ENCODE data around the gene HDLBP. TPM values are rescaled to one million over a fixed set of nuclear protein-coding genes. Genes with fewer than 3 reads are reported as not detected.

The HDLBP gene
- total and polyA plus RNA-seq, 2 of the 4 experiments (the other 2 are of a cell fraction): 648 to 1,165 TPM

GRCh38 chr2:241263061-241263460 lies 52.4 kb downstream of the HDLBP start:
- H3K56ac ChIP-seq (ENCODE audit: extremely low read depth, insufficient read depth, low read length): no peak overlapping the region
- H3K4me2 ChIP-seq (ENCODE audit: low read depth, low read length): no peak overlapping the region
- WGBS, 2 experiments (ENCODE audit: extremely low coverage in 2 of 2, insufficient read length in 1 of 2): 100% methylated on average over 2 of the region's 7 CpGs; no CpG with 5 or more reads in 1 of the 2 experiments
- in situ Hi-C loops (cut with MboI; ENCODE audit: low sequenced_read_pairs) (loop anchor here (5.0 kb wide), 1 partner anchor 84 kb away; no protein-coding TSS in a partner anchor), dilution Hi-C loops (cut with HindIII; ENCODE audit: low sequenced_read_pairs, unreplicated experiment) (no loop called here), intact Hi-C loops (cut with micrococcal nuclease) (no loop called here)
- ChIA-PET POLR2A (ENCODE audit: unreplicated experiment) (no interaction called here), CTCF (no interaction called here)
- no TSS peak for BruUV-seq (replicated peaks)
- peaks cover 95% of the 10 kb centered on the region for H4K20me1 ChIP-seq (ENCODE audit: insufficient read depth, low read length)
- no peak overlapping the region for H3K9ac ChIP-seq (ENCODE audit: low read depth, low read length)
- no peak overlapping the region for H2BK120ac ChIP-seq (ENCODE audit: low read depth, low read length)
- peaks cover 20% of the 10 kb centered on the region; the same call in 1 of the 2 replicates for H3K9me1 ChIP-seq (ENCODE audit: insufficient read depth, low read length)
- H3K36me3 ChIP-seq (ENCODE audit: control insufficient read depth, insufficient read depth, low read length): peaks cover 72% of the 10 kb centered on the region
- H2BK20ac ChIP-seq (ENCODE audit: low read depth, low read length): no peak overlapping the region
- DNase-seq: no peak
- no peak overlapping the region for H4K91ac ChIP-seq (ENCODE audit: insufficient read depth, low read depth, low read length)
- no peak overlapping the region for H2BK15ac ChIP-seq (ENCODE audit: low read depth, low read length)
- no peak overlapping the region for H4K8ac ChIP-seq (ENCODE audit: low read depth in 2 of 2, low read length in 2 of 2)
- H2BK5ac ChIP-seq (ENCODE audit: low read depth, low read length, poor library complexity, severe bottlenecking): no peak overlapping the region
- no peaks in the 10 kb centered on the region for H3K9me3 ChIP-seq (ENCODE audit: control insufficient read depth, insufficient read depth, low read length)
- H2AK9ac ChIP-seq (replicated peaks; ENCODE audit: low read depth, low read length, poor library complexity): peak overlapping the region; percentile 56
- H3K79me1 ChIP-seq (ENCODE audit: low read depth in 1 of 2, low read length in 2 of 2): peaks cover 49 to 84% of the 10 kb centered on the region in 2 experiments
- no peak for ATAC-seq (ENCODE audit: low read depth)
- H3K4me1 ChIP-seq (ENCODE audit: control insufficient read depth, insufficient read depth, low read length): no peaks in the 10 kb centered on the region
- no peaks in the 10 kb centered on the region for H3K27me3 ChIP-seq (ENCODE audit: control insufficient read depth, insufficient read depth, low read length)
- H2AK5ac ChIP-seq (ENCODE audit: low read depth, low read length): no peak overlapping the region
- H2AFZ ChIP-seq (replicated peaks; ENCODE audit: low read length, poor library complexity): no peak overlapping the region
- no peak overlapping the region for H3K23ac ChIP-seq (ENCODE audit: low read depth, low read length)
- H3K27ac ChIP-seq (ENCODE audit: insufficient read depth, low read length): no peak overlapping the region
- no peak overlapping the region for H3K4ac ChIP-seq (ENCODE audit: low read depth, low read length)
- TF ChIP-seq USF2 (IDR thresholded peaks at IDR 0.05; ENCODE audit: low read depth, low read length) (no peak), CTCF (conservative IDR thresholded peaks at IDR 0.05; ENCODE audit: low read depth, low read length) (no peak), SMC3 (IDR thresholded peaks at IDR 0.05; ENCODE audit: low read depth, low read length) (no peak), CHD1 (IDR thresholded peaks at IDR 0.05; ENCODE audit: low read depth, low read length) (no peak), RFX5 (IDR thresholded peaks at IDR 0.05; ENCODE audit: low read depth, low read length) (no peak), NFE2L2 (IDR thresholded peaks at IDR 0.05; ENCODE audit: low read depth, low read length) (no peak), MAFK (IDR thresholded peaks at IDR 0.05; ENCODE audit: low read depth, low read length) (no peak), BHLHE40 (IDR thresholded peaks at IDR 0.05; ENCODE audit: low read depth, low read length) (no peak), MXI1 (IDR thresholded peaks at IDR 0.05; ENCODE audit: borderline replicate concordance, low read depth, low read length) (no peak), RAD21 (IDR thresholded peaks at IDR 0.05; ENCODE audit: low read length) (no peak), FOS (IDR thresholded peaks at IDR 0.05; ENCODE audit: low read depth, low read length) (no peak), RCOR1 (IDR thresholded peaks at IDR 0.05; ENCODE audit: insufficient replicate concordance, low read length) (no peak), ELK1 (IDR thresholded peaks at IDR 0.05; ENCODE audit: borderline replicate concordance, low read depth, low read length) (no peak), MAZ (IDR thresholded peaks at IDR 0.05; ENCODE audit: borderline replicate concordance, low read depth, low read length) (no peak), POLR2A (IDR thresholded peaks at IDR 0.05; ENCODE audit: low read depth, low read length) (no peak), CEBPB (IDR thresholded peaks at IDR 0.05; ENCODE audit: low read depth, low read length) (no peak)
- no peak overlapping the region for H3K14ac ChIP-seq (replicated peaks; ENCODE audit: low read depth, low read length)
- no peak overlapping the region for H3K18ac ChIP-seq (ENCODE audit: low read depth, low read length)
- no peak overlapping the region for H3K4me3 ChIP-seq (ENCODE audit: insufficient read depth, low read depth, low read length)
- no peak overlapping the region for H4K5ac ChIP-seq (ENCODE audit: low read depth, low read length)
